HG03064 (cell line): ENCODE measurements around the gene HDAC9.
"Not testable (repeated sequence)": the region's sequence is repeated elsewhere in the genome, so short reads cannot be mapped to it uniquely, and the experiment has no call there.

Experiments
- ATAC-seq: cut with Tn5 transposase; IDR thresholded peaks from one replicate; pipeline ENCODE4 v1.9.1; 2021; ENCODE audit warnings: low read depth; ENCODE audit not compliant: unreplicated experiment

HDAC9 gene

GRCh38 chr7:18993933-18994668 is 498.6 kb downstream of the HDAC9 start:
- no peak for ATAC-seq

GRCh38 chr7:18995270-18995671 is 499.7 kb downstream of the HDAC9 start:
- ATAC-seq: no peak

- ATAC-seq: no peak
Observed at GRCh38 chr7:18995811-18996426, 500.4 kb downstream of the HDAC9 start.

- ATAC-seq: no peak
Observed at GRCh38 chr7:18996583-18996982, 501.0 kb downstream of the HDAC9 start.

GRCh38 chr7:18997477-18998150 is 502.1 kb downstream of the HDAC9 start:
- no peak for ATAC-seq

- ATAC-seq: no peak
Observed at GRCh38 chr7:19000410-19000809, 504.9 kb downstream of the HDAC9 start.

- no peak for ATAC-seq
Observed at GRCh38 chr7:19001854-19002253, 506.3 kb downstream of the HDAC9 start.

- ATAC-seq: no peak
Observed at GRCh38 chr7:19009241-19009935, 513.8 kb downstream of the HDAC9 start.

- ATAC-seq: no peak
Observed at GRCh38 chr7:19009936-19010280, 514.4 kb downstream of the HDAC9 start.

- no peak for ATAC-seq
Observed at GRCh38 chr7:19011212-19011611, 515.7 kb downstream of the HDAC9 start.

- no peak for ATAC-seq
Observed at GRCh38 chr7:19015098-19015497, 519.5 kb downstream of the HDAC9 start.

- ATAC-seq: no peak
Observed at GRCh38 chr7:19016140-19016539, 520.6 kb downstream of the HDAC9 start.

GRCh38 chr7:19017374-19017773 is 521.8 kb downstream of the HDAC9 start:
- no peak for ATAC-seq

- ATAC-seq: no peak
Observed at GRCh38 chr7:19020062-19020461, 524.5 kb downstream of the HDAC9 start.

- no peak for ATAC-seq
Observed at GRCh38 chr7:19020711-19021110, 525.2 kb downstream of the HDAC9 start.

- no peak for ATAC-seq
Observed at GRCh38 chr7:19023477-19023876, 527.9 kb downstream of the HDAC9 start.

- no peak for ATAC-seq
Observed at GRCh38 chr7:19024261-19024660, 528.7 kb downstream of the HDAC9 start.

GRCh38 chr7:19026888-19027287 is 531.3 kb downstream of the HDAC9 start:
- no peak for ATAC-seq

GRCh38 chr7:19030281-19030680 is 534.7 kb downstream of the HDAC9 start:
- ATAC-seq: no peak

GRCh38 chr7:19032942-19033341 is 537.4 kb downstream of the HDAC9 start:
- not testable (repeated sequence) for ATAC-seq

- ATAC-seq: peak; percentile 79
Observed at GRCh38 chr7:19051767-19052375, 556.3 kb downstream of the HDAC9 start.
